ENCODE data around the gene UBE2I.

- TF ChIP-seq EZH2phosphoT487 (IDR thresholded peaks at IDR 0.05; ENCODE audit: low read depth), result no peak
- TF ChIP-seq CTCF (IDR thresholded peaks at IDR 0.05; ENCODE audit: low read depth, low read length), result no peak
These were observed 724 bp downstream of the UBE2I start for GRCh38 chr16:1309888-1310831.
